Brain microvascular endothelial cell (primary cell): ENCODE measurements around the gene DRAP1.

Experiments
- DNase-seq: peaks from one replicate; pipeline ENCODE4 v3.0.0-alpha.2; 2020
- H3K27ac ChIP-seq: fragments of 250-450 bp; sonication (Bioruptor Pico); 2 replicates; pipeline ENCODE4 v1.5.1; 2020; ENCODE audit warnings: mild to moderate bottlenecking, moderate library complexity
- H3K27me3 ChIP-seq: fragments of 250-450 bp; sonication (Bioruptor Pico); replicated peaks from 2 replicates; pipeline ENCODE4 v1.5.1; 2020; ENCODE audit warnings: mild to moderate bottlenecking
- H3K36me3 ChIP-seq: fragments of 250-450 bp; sonication (Bioruptor Pico); replicated peaks from 2 replicates; pipeline ENCODE4 v1.5.1; 2020; ENCODE audit warnings: mild to moderate bottlenecking
- H3K4me3 ChIP-seq: 2 replicates; pipeline ENCODE4 v1.5.1; 2011; ENCODE audit warnings: low read depth, mild to moderate bottlenecking, control low read depth, low read length, moderate library complexity
- CTCF ChIP-seq: IDR thresholded peaks from 2 replicates; pipeline ENCODE4 v1.5.1; 2011; ENCODE audit warnings: low read depth, mild to moderate bottlenecking, moderate library complexity, low read length, control low read depth, inconsistent platforms; ENCODE audit errors: missing control alignments
- in situ Hi-C: cut with HindIII; loops from 2 replicates; pipeline ENCODE4 v1.10.0; 2017; ENCODE audit warnings: low sequenced_read_pairs, low pct_ligation_motif_present

Gene DRAP1

GRCh38 chr11:65912845-65913244 lies 6.4 kb upstream of the DRAP1 start:
- peak; percentile 59 for DNase-seq
- TF ChIP-seq CTCF: no peak
- Histone ChIP-seq H3K36me3 (no peaks in the 10 kb centered on the region), H3K4me3 (no peak overlapping the region), H3K27ac (peak overlapping the region; percentile 57), H3K27me3 (no peaks in the 10 kb centered on the region)
- in situ Hi-C loops: no loop called here

- Histone ChIP-seq H3K27ac (peak overlapping the region; percentile 82), H3K27me3 (no peaks in the 10 kb centered on the region), H3K36me3 (no peaks in the 10 kb centered on the region), H3K4me3 (no peak overlapping the region)
- DNase-seq: no peak
- no peak for TF ChIP-seq CTCF
- in situ Hi-C loops: no loop called here
Observed at GRCh38 chr11:65915101-65915820, 4.0 kb upstream of the DRAP1 start.

GRCh38 chr11:65915821-65916251 lies 3.4 kb upstream of the DRAP1 start:
- Histone ChIP-seq H3K27me3 (no peaks in the 10 kb centered on the region), H3K27ac (peak overlapping the region; percentile 82), H3K36me3 (no peaks in the 10 kb centered on the region), H3K4me3 (peak overlapping the region; percentile 32)
- in situ Hi-C loops: no loop called here
- peak; percentile 96 for DNase-seq
- TF ChIP-seq CTCF: no peak

GRCh38 chr11:65916391-65916790 lies 2.8 kb upstream of the DRAP1 start:
- Histone ChIP-seq H3K36me3 (peaks cover under 1% of the 10 kb centered on the region), H3K4me3 (no peak overlapping the region), H3K27me3 (no peaks in the 10 kb centered on the region), H3K27ac (peak overlapping the region; percentile 82)
- no peak for TF ChIP-seq CTCF
- DNase-seq: no peak
- in situ Hi-C loops: no loop called here

GRCh38 chr11:65917077-65917433 lies 2.2 kb upstream of the DRAP1 start:
- no peak for DNase-seq
- peak overlapping the region; percentile 82 for H3K27ac ChIP-seq
- in situ Hi-C loops: no loop called here
- peaks cover 7% of the 10 kb centered on the region for H3K36me3 ChIP-seq
- no peak for TF ChIP-seq CTCF
- no peaks in the 10 kb centered on the region for H3K27me3 ChIP-seq
- peak overlapping the region; percentile 88 for H3K4me3 ChIP-seq
